B cell (primary cell): ENCODE data around the gene CFAP251. TPM values are rescaled to one million over a fixed set of nuclear protein-coding genes. Genes with fewer than 3 reads are reported as not detected.

Experiments
- ATAC-seq: fragments of 200-7000 bp; cut with Tn5 transposase; one replicate; pipeline ENCODE4 v1.10.0; 2021; ENCODE audit warnings: low read depth, mild to moderate bottlenecking, moderate number of reproducible peaks, moderate library complexity
- CTCF ChIA-PET: fragments of 350-600 bp; sonication (Branson Sonifier 250); formaldehyde crosslinking; loops from one replicate; lab custom pipeline; 2021; ENCODE audit warnings: antibody characterized with exemption, inconsistent platforms; lab: Charles Lee
- POLR2A ChIA-PET: fragments of 350-600 bp; sonication (Branson Sonifier 250); formaldehyde crosslinking; loops from one replicate; lab custom pipeline; 2021; ENCODE audit warnings: antibody characterized with exemption; lab: Charles Lee
- DNase-seq: peaks from one replicate; pipeline ENCODE4 v3.0.0; 2013
- H2AFZ ChIP-seq: 2 replicates; pipeline ENCODE4 v1.6.1; 2012; ENCODE audit warnings: mild to moderate bottlenecking, low read depth, low read length; ENCODE audit not compliant: insufficient read depth, poor library complexity, severe bottlenecking
- H3K27ac ChIP-seq, 2 donors: 1 replicate in 1 of 2; 2 replicates in 1 of 2; pipeline ENCODE4 v1.5.1; 2012 to 2013; ENCODE audit warnings: low read length in 2 of 2, mild to moderate bottlenecking in 2 of 2, moderate library complexity in 1 of 2
- H3K27me3 ChIP-seq, 4 experiments: fragments of 200-600 bp in 1 of 4; sonication (generic) in 1 of 4; replicated peaks in 1 of 4; 1 replicate in 2 of 4; 2 replicates in 2 of 4; pipeline versions ENCODE4 v1.6.1 to v1.7.0; 2013 to 2016; ENCODE audit warnings: low read length in 3 of 4, mild to moderate bottlenecking in 2 of 4, mixed read lengths in 1 of 4, moderate library complexity in 1 of 4; ENCODE audit not compliant: insufficient read depth in 4 of 4, control insufficient read depth in 3 of 4; ENCODE audit errors: control extremely low read depth in 1 of 4
- H3K36me3 ChIP-seq, 2 experiments: replicated peaks in 1 of 2; 1 replicate in 1 of 2; 2 replicates in 1 of 2; pipeline versions ENCODE4 v1.6.1 to v1.7.1; 2013; ENCODE audit warnings: low read length in 1 of 2; ENCODE audit not compliant: insufficient read depth in 2 of 2, control insufficient read depth in 1 of 2; ENCODE audit errors: control extremely low read depth in 1 of 2, extremely low read depth in 1 of 2
- H3K4me1 ChIP-seq, 2 donors: fragments of 200-600 bp in 1 of 2; sonication (generic) in 1 of 2; 1 replicate in 1 of 2; 2 replicates in 1 of 2; pipeline versions ENCODE4 v1.5.1 to v1.6.1; 2013 to 2017; ENCODE audit warnings: low read length in 2 of 2; ENCODE audit not compliant: control insufficient read depth in 2 of 2, insufficient read depth in 2 of 2
- H3K4me2 ChIP-seq: replicated peaks from 2 replicates; pipeline ENCODE3; 2012; ENCODE audit warnings: mild to moderate bottlenecking, low read depth, low read length; ENCODE audit not compliant: poor library complexity, severe bottlenecking
- H3K4me3 ChIP-seq, 5 experiments: fragments of 200-600 bp in 1 of 5; sonication (generic) in 1 of 5; 1 replicate in 3 of 5; 2 replicates in 2 of 5; pipeline versions ENCODE4 v1.5.1 to v1.7.0; 2011 to 2016; ENCODE audit warnings: low read length in 4 of 5, mild to moderate bottlenecking in 4 of 5, low read depth in 2 of 5, control low read depth in 1 of 5, moderate library complexity in 1 of 5; ENCODE audit not compliant: insufficient read depth in 1 of 5; ENCODE audit errors: control extremely low read depth in 1 of 5, extremely low read depth in 1 of 5
- H3K79me2 ChIP-seq: fragments of 200-600 bp; sonication (generic); one replicate; pipeline ENCODE4 v1.6.0; 2016; ENCODE audit warnings: low read length; ENCODE audit not compliant: control insufficient read depth, insufficient read depth
- H3K9ac ChIP-seq: fragments of 200-600 bp; sonication (generic); 2 replicates; pipeline ENCODE4 v1.6.1; 2017; ENCODE audit warnings: mild to moderate bottlenecking, low read length, moderate library complexity
- H3K9me3 ChIP-seq, 3 donors: one replicate each; pipeline versions ENCODE4 v1.6.1 to v1.7.1; 2013; ENCODE audit warnings: low read length in 2 of 3; ENCODE audit not compliant: control insufficient read depth in 2 of 3, insufficient read depth in 1 of 3; ENCODE audit errors: control extremely low read depth in 1 of 3
- H4K20me1 ChIP-seq: 2 replicates; pipeline ENCODE4 v1.6.0; 2012; ENCODE audit warnings: mild to moderate bottlenecking, low read length; ENCODE audit not compliant: insufficient read depth, control insufficient read depth, poor library complexity, severe bottlenecking
- H3K27ac Mint-ChIP-seq: one replicate; pipeline ENCODE4 v1.8.0; 2021; ENCODE audit warnings: mixed read lengths
- H3K27me3 Mint-ChIP-seq: one replicate; pipeline ENCODE4 v1.8.0; 2021; ENCODE audit warnings: mixed read lengths
- H3K4me1 Mint-ChIP-seq: one replicate; pipeline ENCODE4 v1.8.0; 2021; ENCODE audit warnings: mixed read lengths
- H3K4me3 Mint-ChIP-seq: one replicate; pipeline ENCODE4 v1.8.0; 2021; ENCODE audit warnings: mixed read lengths
- H3K9me3 Mint-ChIP-seq: one replicate; pipeline ENCODE4 v1.8.0; 2022; ENCODE audit warnings: mixed read lengths; ENCODE audit not compliant: insufficient read depth
- EZH2 ChIP-seq: IDR thresholded peaks from 2 replicates; pipeline ENCODE4 v1.6.1; 2012; ENCODE audit warnings: borderline replicate concordance, low read depth, mild to moderate bottlenecking, moderate library complexity, low read length; ENCODE audit not compliant: insufficient read depth, poor library complexity, severe bottlenecking
- WGBS: methylation state at CpG from one replicate; pipeline ENCODE4 v1.1.5; 2013; ENCODE audit warnings: missing lambda C conversion rate; ENCODE audit not compliant: insufficient coverage; 5-methylcytosine and 5-hydroxymethylcytosine counted together
- intact Hi-C: fragments of 100-400 bp; cut with micrococcal nuclease; formaldehyde crosslinking; loops from one replicate; pipeline ENCODE4 v1.10.0; 2022
- polyA plus RNA-seq: library from polyadenylated mRNA; depleted of rRNA; stranded (reverse); fragments of >200 nt; gene quantifications from 2 replicates; pipeline ENCODE4 v1.2.3, GENCODE V29; 2012
- total RNA-seq, 2 donors: library from RNA; stranded (reverse); fragments of 120-200 nt in 1 of 2; gene quantifications; 1 replicate in 1 of 2; 2 replicates in 1 of 2; pipeline versions ENCODE4 v1.2.3 to v1.2.4, GENCODE V29; 2013 to 2022
- TF ChIP-seq, protein P1 (sequence below): fragments of 200-600 bp; IDR thresholded peaks from one replicate; pipeline ENCODE4 v1.8.0; 2022; ENCODE audit warnings: antibody characterized with exemption, mild to moderate bottlenecking

The CFAP251 gene
- total and polyA plus RNA-seq, 2 donors (not counting 1 experiment from before 2014, with no cell fraction given), result 0.22 to 1.6 TPM

GRCh38 chr12:121960541-121960940 lies 42.1 kb downstream of the CFAP251 start:
- Histone ChIP-seq H3K79me2 (no peaks in the 10 kb centered on the region), H3K4me2 (no peak overlapping the region), H3K36me3 (no peaks in the 10 kb centered on the region), H3K27me3 (no peaks in the 10 kb centered on the region), H3K27ac (no peak overlapping the region), H3K4me3 (no peak overlapping the region), H4K20me1 (no peaks in the 10 kb centered on the region), H3K4me1 (peaks cover 7 to 8% of the 10 kb centered on the region in 2 donors), H2AFZ (no peak overlapping the region), H3K9me3 (no peaks in the 10 kb centered on the region), H3K9ac (no peak overlapping the region)
- DNase-seq, result no peak
- Mint-ChIP-seq H3K9me3 (no peaks in the 10 kb centered on the region), H3K4me3 (no peak overlapping the region), H3K4me1 (peaks cover 18% of the 10 kb centered on the region), H3K27me3 (no peaks in the 10 kb centered on the region), H3K27ac (no peak overlapping the region)
- TF ChIP-seq, protein P1, sequence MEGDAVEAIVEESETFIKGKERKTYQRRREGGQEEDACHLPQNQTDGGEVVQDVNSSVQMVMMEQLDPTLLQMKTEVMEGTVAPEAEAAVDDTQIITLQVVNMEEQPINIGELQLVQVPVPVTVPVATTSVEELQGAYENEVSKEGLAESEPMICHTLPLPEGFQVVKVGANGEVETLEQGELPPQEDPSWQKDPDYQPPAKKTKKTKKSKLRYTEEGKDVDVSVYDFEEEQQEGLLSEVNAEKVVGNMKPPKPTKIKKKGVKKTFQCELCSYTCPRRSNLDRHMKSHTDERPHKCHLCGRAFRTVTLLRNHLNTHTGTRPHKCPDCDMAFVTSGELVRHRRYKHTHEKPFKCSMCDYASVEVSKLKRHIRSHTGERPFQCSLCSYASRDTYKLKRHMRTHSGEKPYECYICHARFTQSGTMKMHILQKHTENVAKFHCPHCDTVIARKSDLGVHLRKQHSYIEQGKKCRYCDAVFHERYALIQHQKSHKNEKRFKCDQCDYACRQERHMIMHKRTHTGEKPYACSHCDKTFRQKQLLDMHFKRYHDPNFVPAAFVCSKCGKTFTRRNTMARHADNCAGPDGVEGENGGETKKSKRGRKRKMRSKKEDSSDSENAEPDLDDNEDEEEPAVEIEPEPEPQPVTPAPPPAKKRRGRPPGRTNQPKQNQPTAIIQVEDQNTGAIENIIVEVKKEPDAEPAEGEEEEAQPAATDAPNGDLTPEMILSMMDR, result no peak
- TF ChIP-seq EZH2, result no peak
- ChIA-PET POLR2A (no interaction called here), CTCF (interaction anchor here (0.8 kb wide), 1 partner anchor 20 kb away, joined by 3 read pairs; no protein-coding TSS in a partner anchor)
- ATAC-seq, result no peak
- 100% methylated on average over 7 of the region's 7 CpGs for WGBS
- intact Hi-C loops, result no loop called here

DNA sequence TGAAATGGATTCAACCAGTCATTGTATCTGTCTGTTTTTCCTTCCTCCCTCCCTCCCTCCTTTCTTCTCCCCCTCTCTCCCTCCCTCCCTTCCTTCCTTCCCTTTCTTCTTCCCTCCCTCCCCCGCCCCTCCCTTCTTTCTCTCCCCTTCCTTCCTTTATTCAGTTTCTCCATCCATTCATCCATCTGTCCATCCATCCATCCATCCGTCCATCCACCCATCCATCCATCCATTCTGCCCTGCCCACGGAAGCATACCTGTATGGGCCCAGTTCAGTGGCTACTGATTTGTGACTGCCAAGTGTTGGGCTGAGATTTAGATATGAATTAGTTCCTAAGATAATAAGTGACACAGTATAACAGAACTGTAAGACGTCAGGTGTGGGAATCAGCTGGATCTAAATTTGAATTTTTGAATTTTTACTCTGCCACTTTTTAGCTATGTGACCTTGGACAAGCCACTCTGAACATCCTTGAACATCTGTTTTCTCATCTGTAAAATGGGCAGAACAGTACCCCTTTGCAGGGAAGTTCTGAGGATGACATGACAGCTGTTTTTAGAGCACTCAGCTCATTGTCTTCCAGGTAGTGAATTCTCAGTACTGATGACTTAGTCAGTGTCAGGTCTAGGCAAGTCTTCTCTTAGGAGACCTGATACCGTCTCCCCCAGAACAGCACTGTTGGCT lies 42.9 kb downstream of the CFAP251 start:
- DNase-seq (no peak), ATAC-seq (no peak)
- Histone ChIP-seq H3K79me2 (no peaks in the 10 kb centered on the region), H3K36me3 (no peaks in the 10 kb centered on the region), H3K9ac (no peak overlapping the region), H3K4me3 (no peak overlapping the region), H2AFZ (no peak overlapping the region), H3K9me3 (no peaks in the 10 kb centered on the region), H3K4me1 (no peaks in the 10 kb centered on the region), H4K20me1 (no peaks in the 10 kb centered on the region), H3K4me2 (no peak overlapping the region), H3K27ac (no peak overlapping the region), H3K27me3 (no peaks in the 10 kb centered on the region)
- WGBS, result 83% methylated on average over 2 of the region's 5 CpGs
- H3K4me1 Mint-ChIP-seq, result peaks cover 10% of the 10 kb centered on the region
- TF ChIP-seq, protein P1, result no peak
- no peak for TF ChIP-seq EZH2
- no peaks in the 10 kb centered on the region for H3K27me3 Mint-ChIP-seq
- ChIA-PET CTCF (no interaction called here), POLR2A (interaction anchor here (0.6 kb wide), 1 partner anchor 19 kb away, joined by 9 read pairs; no protein-coding TSS in a partner anchor)
- H3K9me3 Mint-ChIP-seq, result no peaks in the 10 kb centered on the region
- no peak overlapping the region for H3K4me3 Mint-ChIP-seq
- H3K27ac Mint-ChIP-seq, result no peak overlapping the region
- intact Hi-C loops, result no loop called here
